Measurements from ENCODE around the gene NOL3. TPM values are rescaled to one million over a fixed set of nuclear protein-coding genes. Genes with fewer than 3 reads are reported as not detected.

NOL3 gene
- total and polyA plus RNA-seq, 9 of the 15 experiments (the other 6 are each of a cell fraction or from before 2014, with no cell fraction given), result 0.45 to 14.0 (median 5.4) TPM

DNA sequence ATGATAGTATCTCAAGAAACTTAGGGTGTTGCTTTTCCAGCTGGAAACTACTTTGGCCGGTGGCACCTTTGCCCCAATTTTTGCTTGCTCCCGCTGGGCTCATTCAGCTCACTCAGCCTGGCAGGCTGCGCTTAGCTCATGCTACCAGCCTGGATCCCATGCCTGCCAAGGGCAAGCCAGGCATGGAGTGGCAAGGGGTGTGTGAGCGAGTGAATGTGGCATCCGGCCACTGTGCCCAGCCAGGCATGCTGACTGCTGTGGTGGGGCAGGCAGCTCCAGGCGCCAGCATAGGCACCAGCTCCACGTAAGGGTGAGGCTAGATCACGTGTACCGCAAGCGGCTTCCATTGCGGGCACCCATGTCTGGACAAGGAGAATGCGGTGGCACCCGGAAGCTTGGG, 28.9 kb upstream of the NOL3 start:
- no TSS peak for BruUV-seq (replicated peaks)
- POLR2A ChIA-PET, result interaction anchor here (0.6 to 0.8 kb wide), 5 partner anchors 9 to 526 kb away, joined by 3 to 5 read pairs (median 3); partner anchors contain the start of gene B3GNT9
- no peaks in the 10 kb centered on the region for H3K27me3 ChIP-seq (ENCODE audit: control insufficient read depth in 2 of 2, insufficient read depth in 2 of 2, low read length in 2 of 2)
- no peak overlapping the region for H2AFZ ChIP-seq (ENCODE audit: low read depth, low read length)
- no peaks in the 10 kb centered on the region for H3K9me3 ChIP-seq (replicated peaks; ENCODE audit: control insufficient read depth, insufficient read depth, low read depth, low read length)
- H3K9ac ChIP-seq (ENCODE audit: insufficient read depth in 1 of 2, low read depth in 2 of 2, low read length in 2 of 2), result no peak overlapping the region
- no peak for ATAC-seq
- no peaks in the 10 kb centered on the region for H3K9me1 ChIP-seq (ENCODE audit: control insufficient read depth, insufficient read depth, low read length)
- H4K20me1 ChIP-seq (replicated peaks; ENCODE audit: control insufficient read depth, insufficient read depth, low read length), result no peaks in the 10 kb centered on the region
- no peak overlapping the region for H3K27ac ChIP-seq (ENCODE audit: extremely low read depth, low read depth, low read length)
- CTCF ChIA-PET (ENCODE audit: low intra/inter-chr PET ratio), result no interaction called here
- H3K4me3 ChIP-seq, result no peak overlapping the region
- over 99% methylated on average over 12 of the region's 13 CpGs for WGBS (ENCODE audit: insufficient coverage, low coverage, missing lambda C conversion rate)
- H3K4me2 ChIP-seq (ENCODE audit: insufficient read depth, low read length), result no peak overlapping the region
- no peaks in the 10 kb centered on the region for H3K79me2 ChIP-seq (ENCODE audit: control insufficient read depth, insufficient read depth, low read length)
- FAIRE-seq, result no peak
- in situ Hi-C loops (cut with MboI), result no loop called here
- intact Hi-C loops (cut with micrococcal nuclease), result no loop called here
- peaks cover 95% of the 10 kb centered on the region for H3K36me3 ChIP-seq (ENCODE audit: control insufficient read depth, insufficient read depth, low read length)
- DNase-seq (ENCODE audit: extremely low read depth in 1 of 4, low spot score in 3 of 4), result no peak
- no peaks in the 10 kb centered on the region for H3K4me1 ChIP-seq (replicated peaks in 1 of 2; ENCODE audit: control insufficient read depth in 2 of 2, insufficient read depth in 2 of 2, low read length in 2 of 2)
- TF ChIP-seq RBM25 (IDR thresholded peaks at IDR 0.05; ENCODE audit: low read depth, low read length, severe bottlenecking) (no peak), SREBF2 (CRISPR knock-in tag; IDR thresholded peaks at IDR 0.05) (no peak), POLR2G (IDR thresholded peaks at IDR 0.05; ENCODE audit: low read depth, low read length) (peak; percentile 39; the same call in 1 of the 2 replicates), ZFPM2 (CRISPR knock-in tag; IDR thresholded peaks at IDR 0.05) (no peak), MAFG (tag; conservative IDR thresholded peaks at IDR 0.05) (no peak)

GRCh38 chr16:67142342-67142741, 28.0 kb upstream of the NOL3 start:
- H3K9me1 ChIP-seq (ENCODE audit: control insufficient read depth, insufficient read depth, low read length), result no peaks in the 10 kb centered on the region
- TF ChIP-seq ZNF507 (tag; conservative IDR thresholded peaks at IDR 0.05) (no peak), C11orf30 (IDR thresholded peaks at IDR 0.05; ENCODE audit: low read depth) (no peak), ZNF23 (CRISPR knock-in tag; IDR thresholded peaks at IDR 0.05) (no peak), POLR2G (IDR thresholded peaks at IDR 0.05; ENCODE audit: low read depth, low read length) (peak; percentile 39)
- TF ChIP-seq, protein P1, sequence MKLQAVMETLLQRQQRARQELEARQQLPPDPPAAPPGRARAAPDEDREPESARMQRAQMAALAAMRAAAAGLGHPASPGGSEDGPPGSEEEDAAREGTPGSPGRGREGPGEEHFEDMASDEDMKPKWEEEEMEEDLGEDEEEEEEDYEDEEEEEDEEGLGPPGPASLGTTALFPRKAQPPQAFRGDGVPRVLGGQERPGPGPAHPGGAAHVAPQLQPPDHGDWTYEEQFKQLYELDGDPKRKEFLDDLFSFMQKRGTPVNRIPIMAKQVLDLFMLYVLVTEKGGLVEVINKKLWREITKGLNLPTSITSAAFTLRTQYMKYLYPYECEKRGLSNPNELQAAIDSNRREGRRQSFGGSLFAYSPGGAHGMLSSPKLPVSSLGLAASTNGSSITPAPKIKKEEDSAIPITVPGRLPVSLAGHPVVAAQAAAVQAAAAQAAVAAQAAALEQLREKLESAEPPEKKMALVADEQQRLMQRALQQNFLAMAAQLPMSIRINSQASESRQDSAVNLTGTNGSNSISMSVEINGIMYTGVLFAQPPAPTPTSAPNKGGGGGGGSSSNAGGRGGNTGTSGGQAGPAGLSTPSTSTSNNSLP (IDR thresholded peaks at IDR 0.05; ENCODE audit: borderline replicate concordance, low read depth, low read length), result no peak
- H3K4me1 ChIP-seq (replicated peaks in 1 of 2; ENCODE audit: control insufficient read depth in 2 of 2, insufficient read depth in 2 of 2, low read length in 2 of 2), result no peaks in the 10 kb centered on the region
- ChIA-PET CTCF (ENCODE audit: low intra/inter-chr PET ratio) (no interaction called here), POLR2A (interaction anchor here (0.6 kb wide), 1 partner anchor 9 kb away, joined by 6 read pairs; no protein-coding TSS in a partner anchor)
- in situ Hi-C loops (cut with MboI), result no loop called here
- DNase-seq (ENCODE audit: extremely low read depth in 1 of 4, low spot score in 3 of 4) (no peak), FAIRE-seq (no peak), ATAC-seq (no peak)
- H3K27me3 ChIP-seq (ENCODE audit: control insufficient read depth in 2 of 2, insufficient read depth in 2 of 2, low read length in 2 of 2), result no peaks in the 10 kb centered on the region
- H3K36me3 ChIP-seq (ENCODE audit: control insufficient read depth, insufficient read depth, low read length), result peaks cover 97% of the 10 kb centered on the region
- 92% methylated on average over 9 of the region's 9 CpGs for WGBS (ENCODE audit: insufficient coverage, low coverage, missing lambda C conversion rate)
- H3K4me2 ChIP-seq (ENCODE audit: insufficient read depth, low read length), result no peak overlapping the region
- H4K20me1 ChIP-seq (replicated peaks; ENCODE audit: control insufficient read depth, insufficient read depth, low read length), result no peaks in the 10 kb centered on the region
- no peak overlapping the region for H3K27ac ChIP-seq (ENCODE audit: extremely low read depth, low read depth, low read length)
- H2AFZ ChIP-seq (ENCODE audit: low read depth, low read length), result no peak overlapping the region
- no TSS peak for BruUV-seq (replicated peaks)
- no peaks in the 10 kb centered on the region for H3K79me2 ChIP-seq (ENCODE audit: control insufficient read depth, insufficient read depth, low read length)
- intact Hi-C loops (cut with micrococcal nuclease), result no loop called here
- H3K9me3 ChIP-seq (replicated peaks; ENCODE audit: control insufficient read depth, insufficient read depth, low read depth, low read length), result no peaks in the 10 kb centered on the region
- H3K9ac ChIP-seq (ENCODE audit: insufficient read depth in 1 of 2, low read depth in 2 of 2, low read length in 2 of 2), result no peak overlapping the region
- H3K4me3 ChIP-seq, result no peak overlapping the region
